Uterus (tissue), 4 donors: ENCODE data around the gene DOCK7. TPM values are rescaled to one million over a fixed set of nuclear protein-coding genes. Genes with fewer than 3 reads are reported as not detected.

Experiments
- DNase-seq, 2 donors: peaks; one replicate each; pipeline ENCODE4 v3.0.0-alpha.2; 2019 to 2020
- H3K27ac ChIP-seq, 2 donors: fragments of 200-600 bp; sonication (generic); 1 replicate in 1 of 2; 2 replicates in 1 of 2; pipeline ENCODE4 v1.5.1; 2016 to 2018
- H3K27me3 ChIP-seq, 2 donors: fragments of 200-600 bp; sonication (generic); one replicate each; pipeline ENCODE4 v1.5.1; 2018 to 2019; ENCODE audit warnings: control low read depth in 1 of 2
- H3K36me3 ChIP-seq, 2 donors: fragments of 200-600 bp; sonication (generic); one replicate each; pipeline ENCODE4 v1.5.1; 2019; ENCODE audit warnings: control low read depth in 1 of 2
- H3K4me1 ChIP-seq, 2 donors: fragments of 200-600 bp; sonication (generic); one replicate each; pipeline ENCODE4 v1.5.1; 2018 to 2019; ENCODE audit warnings: control low read depth in 1 of 2
- H3K4me3 ChIP-seq, 2 donors: fragments of 200-600 bp; sonication (generic); 1 replicate in 1 of 2; 2 replicates in 1 of 2; pipeline ENCODE4 v1.5.1; 2018 to 2019; ENCODE audit warnings: mild to moderate bottlenecking in 1 of 2
- H3K9me3 ChIP-seq, 2 donors: fragments of 200-600 bp; sonication (generic); one replicate each; pipeline ENCODE4 v1.5.1; 2019; ENCODE audit warnings: control low read depth in 1 of 2
- POLR2A ChIP-seq, 2 donors: fragments of 450-650 bp; IDR thresholded peaks; one replicate each; pipeline ENCODE4 v1.6.1; 2016; ENCODE audit warnings: antibody characterized with exemption in 2 of 2, mild to moderate bottlenecking in 1 of 2, moderate library complexity in 1 of 2
- intact Hi-C: fragments of 100-400 bp; cut with DNase I; formaldehyde crosslinking; loops from one replicate; pipeline ENCODE4 v1.15.1; 2023; ENCODE audit warnings: low total_unique reads
- total RNA-seq, 4 donors: library from RNA; depleted of rRNA in 3 of 4; stranded (reverse); fragments of >200 nt in 3 of 4; gene quantifications; one replicate each; pipeline versions ENCODE4 v1.1.0 to v1.2.4, GENCODE V29; 2014 to 2023
- TF ChIP-seq, protein P1 (sequence below), 4 experiments: fragments of 200-600 bp in 2 of 4; fragments of 450-650 bp in 2 of 4; sonication (generic) in 2 of 4; IDR thresholded peaks; one replicate each; pipeline ENCODE4 v1.5.1; 2016 to 2019; ENCODE audit warnings: antibody characterized with exemption in 4 of 4, mild to moderate bottlenecking in 2 of 4, moderate library complexity in 1 of 4
- donor health status: DM: yes; HTN: yes; CAD: no.

The DOCK7 gene
- total RNA-seq, 4 donors from 2014 or later = 17.9 to 134 (median 77.9) TPM

DNA sequence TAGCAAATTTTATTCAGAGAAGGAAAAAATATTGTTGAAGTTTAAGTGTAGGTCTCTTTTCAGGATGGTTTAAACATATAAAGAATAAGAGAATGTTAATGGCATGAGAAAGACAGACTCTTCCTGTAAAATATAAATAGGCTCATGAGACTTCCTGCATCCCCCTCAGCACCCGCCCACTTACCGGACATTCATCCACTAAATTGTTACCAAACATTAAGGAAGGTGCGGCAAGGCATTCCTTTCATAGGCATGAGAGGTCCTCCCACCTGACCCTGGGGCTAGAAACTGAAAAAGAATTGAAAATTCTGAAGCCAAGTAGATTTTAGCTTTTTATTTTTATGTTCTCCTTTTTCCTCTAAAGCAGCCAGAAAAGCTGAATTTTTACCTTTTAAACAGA lies 261.9 kb downstream of the DOCK7 start:
- H3K4me1 ChIP-seq = no peaks in the 10 kb centered on the region
- no peak overlapping the region for H3K4me3 ChIP-seq
- no peak for DNase-seq
- H3K36me3 ChIP-seq = no peaks in the 10 kb centered on the region
- intact Hi-C loops = no loop called here
- H3K9me3 ChIP-seq = no peaks in the 10 kb centered on the region
- no peak overlapping the region for H3K27ac ChIP-seq
- no peaks in the 10 kb centered on the region for H3K27me3 ChIP-seq
- TF ChIP-seq POLR2A (IDR thresholded peaks at IDR 0.05) = no peak
- TF ChIP-seq, protein P1, sequence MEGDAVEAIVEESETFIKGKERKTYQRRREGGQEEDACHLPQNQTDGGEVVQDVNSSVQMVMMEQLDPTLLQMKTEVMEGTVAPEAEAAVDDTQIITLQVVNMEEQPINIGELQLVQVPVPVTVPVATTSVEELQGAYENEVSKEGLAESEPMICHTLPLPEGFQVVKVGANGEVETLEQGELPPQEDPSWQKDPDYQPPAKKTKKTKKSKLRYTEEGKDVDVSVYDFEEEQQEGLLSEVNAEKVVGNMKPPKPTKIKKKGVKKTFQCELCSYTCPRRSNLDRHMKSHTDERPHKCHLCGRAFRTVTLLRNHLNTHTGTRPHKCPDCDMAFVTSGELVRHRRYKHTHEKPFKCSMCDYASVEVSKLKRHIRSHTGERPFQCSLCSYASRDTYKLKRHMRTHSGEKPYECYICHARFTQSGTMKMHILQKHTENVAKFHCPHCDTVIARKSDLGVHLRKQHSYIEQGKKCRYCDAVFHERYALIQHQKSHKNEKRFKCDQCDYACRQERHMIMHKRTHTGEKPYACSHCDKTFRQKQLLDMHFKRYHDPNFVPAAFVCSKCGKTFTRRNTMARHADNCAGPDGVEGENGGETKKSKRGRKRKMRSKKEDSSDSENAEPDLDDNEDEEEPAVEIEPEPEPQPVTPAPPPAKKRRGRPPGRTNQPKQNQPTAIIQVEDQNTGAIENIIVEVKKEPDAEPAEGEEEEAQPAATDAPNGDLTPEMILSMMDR (IDR thresholded peaks at IDR 0.05) = no peak

DNA sequence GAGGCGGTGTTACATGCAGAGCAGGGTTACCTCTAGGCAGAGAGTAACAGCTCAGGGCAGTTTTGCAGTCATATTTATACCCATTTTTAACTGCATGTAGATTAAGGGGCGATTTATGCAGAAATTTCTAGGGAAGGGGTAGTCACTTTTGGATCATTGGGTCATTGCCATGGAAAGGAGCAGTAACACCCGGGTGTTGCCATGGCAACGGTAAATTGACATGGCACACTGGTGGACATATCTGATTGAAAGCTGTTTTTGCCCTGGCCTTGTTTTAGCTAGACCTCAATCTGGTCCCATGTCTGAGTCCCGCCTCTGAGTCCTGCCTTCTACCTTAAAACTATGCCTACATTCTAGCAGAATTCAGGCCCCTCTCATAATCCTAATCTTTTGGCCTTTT lies 263.1 kb downstream of the DOCK7 start:
- TF ChIP-seq, protein P1 (IDR thresholded peaks at IDR 0.05) = no peak
- no peak for TF ChIP-seq POLR2A (IDR thresholded peaks at IDR 0.05)
- intact Hi-C loops = no loop called here
- Histone ChIP-seq H3K27ac (no peak overlapping the region), H3K4me1 (no peaks in the 10 kb centered on the region), H3K27me3 (no peaks in the 10 kb centered on the region), H3K4me3 (no peak overlapping the region), H3K9me3 (no peaks in the 10 kb centered on the region), H3K36me3 (no peaks in the 10 kb centered on the region)
- no peak for DNase-seq

GRCh38 chr1:62424411-62424810 lies 263.8 kb downstream of the DOCK7 start:
- no peak for DNase-seq
- Histone ChIP-seq H3K27me3 (no peaks in the 10 kb centered on the region), H3K4me3 (no peak overlapping the region), H3K4me1 (no peaks in the 10 kb centered on the region), H3K27ac (no peak overlapping the region), H3K9me3 (no peaks in the 10 kb centered on the region), H3K36me3 (no peaks in the 10 kb centered on the region)
- TF ChIP-seq, protein P1 (IDR thresholded peaks at IDR 0.05) = no peak
- no peak for TF ChIP-seq POLR2A (IDR thresholded peaks at IDR 0.05)
- intact Hi-C loops = no loop called here

GRCh38 chr1:62423580-62424242 lies 264.5 kb downstream of the DOCK7 start:
- DNase-seq = no peak
- no peak overlapping the region for H3K27ac ChIP-seq
- no peak overlapping the region for H3K4me3 ChIP-seq
- TF ChIP-seq POLR2A (IDR thresholded peaks at IDR 0.05) = no peak
- TF ChIP-seq, protein P1 (IDR thresholded peaks at IDR 0.05) = no peak
- no peaks in the 10 kb centered on the region for H3K4me1 ChIP-seq
- H3K9me3 ChIP-seq = no peaks in the 10 kb centered on the region
- H3K36me3 ChIP-seq = no peaks in the 10 kb centered on the region
- intact Hi-C loops = no loop called here
- no peaks in the 10 kb centered on the region for H3K27me3 ChIP-seq

- DNase-seq = no peak
- intact Hi-C loops = no loop called here
- Histone ChIP-seq H3K36me3 (no peaks in the 10 kb centered on the region), H3K27ac (no peak overlapping the region), H3K27me3 (no peaks in the 10 kb centered on the region), H3K9me3 (no peaks in the 10 kb centered on the region), H3K4me3 (no peak overlapping the region), H3K4me1 (no peaks in the 10 kb centered on the region)
- TF ChIP-seq, protein P1 (IDR thresholded peaks at IDR 0.05) = no peak
- TF ChIP-seq POLR2A (IDR thresholded peaks at IDR 0.05) = no peak
Observed at GRCh38 chr1:62420214-62420613, 268.0 kb downstream of the DOCK7 start.
